HepG2 (cell line): ENCODE data around the gene SHC3. TPM values are rescaled to one million over a fixed set of nuclear protein-coding genes. Genes with fewer than 3 reads are reported as not detected.

ENCODE experiments used
- ATAC-seq: fragments of 200-7000 bp; cut with Tn5 transposase; 3 replicates; pipeline ENCODE4 v1.9.1; 2020; ENCODE audit warnings: mild to moderate bottlenecking, moderate library complexity
- BruUV-seq: library from RNA; stranded (reverse); fragments of 400-500 nt; replicated peaks from 2 replicates; lab custom pipeline; 2021; lab: Mats Ljungman, UMichigan
- CTCF ChIA-PET: fragments of 300-600 bp; formaldehyde crosslinking; extraction: SDS; loops from one replicate; lab custom pipeline; 2021; ENCODE audit warnings: low total read pairs, inconsistent platforms, low intra/inter-chr PET ratio; lab: Yijun Ruan, JAX
- POLR2A ChIA-PET: fragments of 350-600 bp; sonication (Branson Sonifier 250); formaldehyde crosslinking; loops from one replicate; lab custom pipeline; 2020; ENCODE audit warnings: antibody characterized with exemption, inconsistent platforms; lab: Yijun Ruan, JAX
- DNase-seq: peaks from one replicate; pipeline ENCODE4 v3.0.0-alpha.2; 2015; ENCODE audit warnings: low spot score
- FAIRE-seq: peaks from 3 replicates; lab custom pipeline; 2011; peaks lifted over from hg19 to GRCh38; lab: Jason Lieb, UNC
- H2AFZ ChIP-seq: one replicate; pipeline ENCODE4 v1.6.1; 2011; ENCODE audit warnings: low read length, inconsistent platforms
- H3K27ac ChIP-seq: fragments of 300-600 bp; 3 replicates; pipeline ENCODE4 v1.8.0; 2011; ENCODE audit warnings: mixed run types, mild to moderate bottlenecking, mixed read lengths, low read length, inconsistent platforms; ENCODE audit not compliant: insufficient read depth; ENCODE audit errors: extremely low read length
- H3K27me3 ChIP-seq, 2 experiments: fragments of 200-600 bp in 1 of 2; 2 replicates in 1 of 2; 3 replicates in 1 of 2; pipeline versions ENCODE4 v1.6.0 to v1.8.0; 2011; ENCODE audit warnings: low read length in 2 of 2, mild to moderate bottlenecking in 2 of 2, moderate library complexity in 2 of 2, inconsistent platforms in 1 of 2; ENCODE audit not compliant: insufficient read depth in 2 of 2, control insufficient read depth in 1 of 2
- H3K36me3 ChIP-seq, 2 experiments: fragments of 200-600 bp in 1 of 2; replicated peaks in 1 of 2; 2 replicates in 1 of 2; 3 replicates in 1 of 2; pipeline versions ENCODE4 v1.5.1 to v1.8.0; 2011; ENCODE audit warnings: low read length in 2 of 2, inconsistent platforms in 1 of 2; ENCODE audit not compliant: insufficient read depth in 2 of 2, control insufficient read depth in 1 of 2
- H3K4me1 ChIP-seq: 2 replicates; pipeline ENCODE4 v1.5.1; 2012; ENCODE audit warnings: low read length, inconsistent platforms; ENCODE audit not compliant: insufficient read depth
- H3K4me2 ChIP-seq: 2 replicates; pipeline ENCODE4 v1.6.0; 2011; ENCODE audit warnings: low read depth, low read length, inconsistent platforms
- H3K4me3 ChIP-seq, 3 experiments: fragments of 200-600 bp in 1 of 3; sonication (generic), shearing (Covaris generic) in 1 of 3; replicated peaks in 1 of 3; 2 replicates each; pipeline ENCODE4 v1.5.1; 2011 to 2016; ENCODE audit warnings: low read length in 3 of 3, inconsistent platforms in 2 of 3, low read depth in 2 of 3, mild to moderate bottlenecking in 2 of 3, control low read depth in 1 of 3, mixed read lengths in 1 of 3; ENCODE audit not compliant: insufficient read depth in 1 of 3
- H3K79me2 ChIP-seq: one replicate; pipeline ENCODE4 v1.6.1; 2011; ENCODE audit warnings: low read length, inconsistent platforms; ENCODE audit not compliant: insufficient read depth
- H3K9ac ChIP-seq: 2 replicates; pipeline ENCODE4 v1.6.0; 2011; ENCODE audit warnings: mild to moderate bottlenecking, low read depth, low read length, inconsistent platforms; ENCODE audit not compliant: insufficient read depth
- H3K9me3 ChIP-seq: 2 replicates; pipeline ENCODE4 v1.5.1; 2012; ENCODE audit warnings: mild to moderate bottlenecking, low read length
- H4K20me1 ChIP-seq: 2 replicates; pipeline ENCODE4 v1.6.0; 2011; ENCODE audit warnings: inconsistent platforms, mild to moderate bottlenecking, low read length, moderate library complexity; ENCODE audit not compliant: insufficient read depth
- CEBPZ ChIP-seq: IDR thresholded peaks from 2 replicates; pipeline ENCODE4 v1.6.1; 2012; ENCODE audit warnings: low read length, improper control_type of control experiment
- EEA1 ChIP-seq: sonication (generic); formaldehyde crosslinking; IDR thresholded peaks from 2 replicates; pipeline ENCODE4 v1.5.1; 2020; ENCODE audit warnings: mild to moderate bottlenecking, missing genetic modification reagents, borderline replicate concordance
- ELK4 ChIP-seq: sonication (generic); formaldehyde crosslinking; IDR thresholded peaks from 2 replicates; pipeline ENCODE4 v1.9.0; 2021; ENCODE audit warnings: missing genetic modification reagents, borderline replicate concordance
- FOXM1 ChIP-seq: sonication (generic); formaldehyde crosslinking; IDR thresholded peaks from 2 replicates; pipeline ENCODE4 v1.5.0; 2020; ENCODE audit warnings: missing genetic modification reagents
- HNF4A ChIP-seq: sonication (generic); formaldehyde crosslinking; IDR thresholded peaks from 2 replicates; pipeline ENCODE4 v1.4.0; 2020; ENCODE audit warnings: missing genetic modification reagents
- KLF16 ChIP-seq, 2 experiments: sonication (generic) in 1 of 2; formaldehyde crosslinking in 1 of 2; IDR thresholded peaks; 2 replicates each; pipeline versions ENCODE4 v1.6.1 to v1.8.0; 2016 to 2023; ENCODE audit warnings: missing genetic modification reagents in 2 of 2, missing compliant biosample characterization in 1 of 2
- RAD51 ChIP-seq: fragments of 450-650 bp; IDR thresholded peaks from 2 replicates; pipeline ENCODE4 v1.6.1; 2016; ENCODE audit warnings: borderline replicate concordance
- SNAPC5 ChIP-seq: sonication (generic); formaldehyde crosslinking; IDR thresholded peaks from 2 replicates; pipeline ENCODE4 v1.8.1; 2023; ENCODE audit warnings: mild to moderate bottlenecking, missing genetic modification reagents, borderline replicate concordance
- TEAD3 ChIP-seq: optimal IDR thresholded peaks from 2 replicates; pipeline ENCODE3; 2016; ENCODE audit warnings: borderline replicate concordance
- ZEB1 ChIP-seq: IDR thresholded peaks from 2 replicates; pipeline ENCODE4 v1.6.1; 2012; ENCODE audit warnings: mild to moderate bottlenecking, low read depth, inconsistent platforms; ENCODE audit not compliant: insufficient replicate concordance
- ZNF562 ChIP-seq: sonication (generic); formaldehyde crosslinking; IDR thresholded peaks from 2 replicates; pipeline ENCODE4 v1.8.0; 2022; ENCODE audit warnings: missing genetic modification reagents, borderline replicate concordance
- ZNF660 ChIP-seq: sonication (generic); formaldehyde crosslinking; IDR thresholded peaks from 2 replicates; pipeline ENCODE4 v1.5.1; 2020; ENCODE audit warnings: mild to moderate bottlenecking, low read depth, missing genetic modification reagents, borderline replicate concordance
- WGBS: methylation state at CpG from one replicate; pipeline ENCODE4 v1.1.6; 2017; ENCODE audit warnings: low lambda C conversion rate; 5-methylcytosine and 5-hydroxymethylcytosine counted together
- in situ Hi-C: cut with HindIII; loops from 2 replicates; pipeline ENCODE4 v1.10.0; 2017; ENCODE audit warnings: low pct_unique_long_range_greater_than_20kb; ENCODE audit not compliant: extremely low pct_ligation_motif_present
- intact Hi-C: fragments of 100-400 bp; cut with micrococcal nuclease; formaldehyde crosslinking; loops from one replicate; pipeline ENCODE4 v1.10.0; 2022; ENCODE audit not compliant: unreplicated experiment
- polyA plus RNA-seq, 8 experiments: library from polyadenylated mRNA; depleted of rRNA in 3 of 8; stranded (reverse) in 7 of 8; unstranded in 1 of 8; fragments of >200 nt; fragmentation: Illumina TruSeq in 4 of 8; extraction: Trizol in 4 of 8; gene quantifications; 2 replicates each; pipeline versions ENCODE4 v1.2.1 to v1.2.3, GENCODE V29; 2011 to 2016; ENCODE audit warnings: low read depth in 4 of 8, missing spikeins in 1 of 8, mixed read lengths in 1 of 8; ENCODE audit not compliant: insufficient read depth in 1 of 8
- total RNA-seq, 5 experiments: library from RNA; depleted of rRNA; stranded (reverse); fragments of >200 nt; fragmentation: Illumina TruSeq; extraction: Trizol; gene quantifications; 2 replicates each; pipeline ENCODE4 v1.2.3, GENCODE V29; 2016; ENCODE audit warnings: low read depth in 1 of 5

Gene SHC3
- total and polyA plus RNA-seq, 2 of the 13 experiments (the other 11 are each of a cell fraction or from before 2014, with no cell fraction given): 0.09 to 0.89 TPM

- TF ChIP-seq ZNF562 (CRISPR knock-in tag) (no peak), ZEB1 (no peak), TEAD3 (CRISPR knock-in tag) (peak; percentile 36)
- no peak overlapping the region for H3K27ac ChIP-seq
- 0 out of 5 replicates have a peak, but pooled peaks cover 0 to 1% of the 10 kb centered on the region in 2 experiments for H3K27me3 ChIP-seq
- no TSS peak for BruUV-seq
- CTCF ChIA-PET: no interaction called here
- no peak overlapping the region for H3K9ac ChIP-seq
- in situ Hi-C loops (no loop called here), intact Hi-C loops (no loop called here)
- no peaks in the 10 kb centered on the region for H4K20me1 ChIP-seq
- FAIRE-seq (no peak), DNase-seq (no peak), ATAC-seq (no peak)
- H2AFZ ChIP-seq: no peak overlapping the region
- H3K4me1 ChIP-seq: no peaks in the 10 kb centered on the region
- no peaks in the 10 kb centered on the region for H3K9me3 ChIP-seq
- H3K4me2 ChIP-seq: no peak overlapping the region
- POLR2A ChIA-PET: no interaction called here
- H3K79me2 ChIP-seq: no peaks in the 10 kb centered on the region
- H3K36me3 ChIP-seq: no peaks in the 10 kb centered on the region
- no peak overlapping the region for H3K4me3 ChIP-seq
- 12% methylated on average over 5 of the region's 5 CpGs for WGBS
Observed at GRCh38 chr9:89225587-89225986, 47.0 kb upstream of the SHC3 start.

GRCh38 chr9:89225036-89225435, 46.4 kb upstream of the SHC3 start:
- Histone ChIP-seq H3K4me2 (no peak overlapping the region), H3K4me1 (no peaks in the 10 kb centered on the region), H3K9me3 (no peaks in the 10 kb centered on the region), H3K27ac (no peak overlapping the region), H3K27me3 (0 out of 5 replicates have a peak, but pooled peaks cover 0 to 1% of the 10 kb centered on the region in 2 experiments), H3K79me2 (no peaks in the 10 kb centered on the region), H4K20me1 (no peaks in the 10 kb centered on the region), H3K36me3 (no peaks in the 10 kb centered on the region), H3K9ac (no peak overlapping the region), H3K4me3 (no peak overlapping the region), H2AFZ (no peak overlapping the region)
- in situ Hi-C loops: no loop called here
- no TSS peak for BruUV-seq
- CTCF ChIA-PET: no interaction called here
- FAIRE-seq (no peak), ATAC-seq (no peak), DNase-seq (no peak)
- POLR2A ChIA-PET: no interaction called here
- WGBS: 19% methylated on average over 3 of the region's 4 CpGs
- intact Hi-C loops: no loop called here
- no peak for TF ChIP-seq HNF4A
- TF ChIP-seq ELK4 (CRISPR knock-in tag): no peak
- TF ChIP-seq KLF16 (CRISPR knock-in tag; IDR thresholded peaks at IDR 0.05): no peak
- peak; percentile 37; the same call in 1 of the 2 replicates for TF ChIP-seq RAD51
- no peak for TF ChIP-seq ZNF660
- no peak for TF ChIP-seq FOXM1 (CRISPR knock-in tag)
- TF ChIP-seq EEA1 (CRISPR knock-in tag): no peak
- TF ChIP-seq CEBPZ: no peak
- TF ChIP-seq SNAPC5 (CRISPR knock-in tag): no peak
